ENCODE results near the gene TANK.

Gene TANK

GRCh38 chr2:161134547-161135518 lies 25.4 kb upstream of the TANK start:
- DNase-seq: no peak

GRCh38 chr2:161135951-161136593 lies 24.2 kb upstream of the TANK start:
- no peak for DNase-seq

GRCh38 chr2:161136696-161137324 lies 23.4 kb upstream of the TANK start:
- no peak for DNase-seq

GRCh38 chr2:161138429-161138828 lies 21.8 kb upstream of the TANK start:
- no peak for DNase-seq

GRCh38 chr2:161139098-161139987 lies 20.9 kb upstream of the TANK start:
- DNase-seq: no peak

- DNase-seq: no peak
Observed at GRCh38 chr2:161141033-161141432, 19.2 kb upstream of the TANK start.

GRCh38 chr2:161146209-161146775 lies 13.9 kb upstream of the TANK start:
- DNase-seq: no peak

- DNase-seq: no peak
Observed at GRCh38 chr2:161146996-161147395, 13.2 kb upstream of the TANK start.

GRCh38 chr2:161147856-161148255 lies 12.4 kb upstream of the TANK start:
- DNase-seq: no peak

- no peak for DNase-seq
Observed at GRCh38 chr2:161150704-161151103, 9.5 kb upstream of the TANK start.

- no peak for DNase-seq
Observed at GRCh38 chr2:161152302-161152701, 7.9 kb upstream of the TANK start.

GRCh38 chr2:161158882-161159281 lies 1.3 kb upstream of the TANK start:
- no peak for DNase-seq

- DNase-seq: no peak
Observed at GRCh38 chr2:161159456-161160225, 587 bp upstream of the TANK start.

GRCh38 chr2:161161074-161161706 lies 962 bp downstream of the TANK start:
- no peak for DNase-seq

GRCh38 chr2:161163440-161163839 lies 3.2 kb downstream of the TANK start:
- no peak for DNase-seq

- DNase-seq: no peak
Observed at GRCh38 chr2:161164161-161164560, 3.9 kb downstream of the TANK start.

- DNase-seq: no peak
Observed at GRCh38 chr2:161165266-161165665, 5.0 kb downstream of the TANK start.

- DNase-seq: no peak
Observed at GRCh38 chr2:161165811-161166210, 5.6 kb downstream of the TANK start.

GRCh38 chr2:161166538-161167409 lies 6.5 kb downstream of the TANK start:
- no peak for DNase-seq

- DNase-seq: no peak
Observed at GRCh38 chr2:161169335-161169734, 9.1 kb downstream of the TANK start.

Data from NCI-H1417 treated with DMSO at 0.1 percent for 48 hours (cell line).